ENCODE data around the gene RSPO4.
"Not testable (repeated sequence)": the region's sequence is repeated elsewhere in the genome, so short reads cannot be mapped to it uniquely, and the experiment has no call there.

Gene RSPO4

DNA sequence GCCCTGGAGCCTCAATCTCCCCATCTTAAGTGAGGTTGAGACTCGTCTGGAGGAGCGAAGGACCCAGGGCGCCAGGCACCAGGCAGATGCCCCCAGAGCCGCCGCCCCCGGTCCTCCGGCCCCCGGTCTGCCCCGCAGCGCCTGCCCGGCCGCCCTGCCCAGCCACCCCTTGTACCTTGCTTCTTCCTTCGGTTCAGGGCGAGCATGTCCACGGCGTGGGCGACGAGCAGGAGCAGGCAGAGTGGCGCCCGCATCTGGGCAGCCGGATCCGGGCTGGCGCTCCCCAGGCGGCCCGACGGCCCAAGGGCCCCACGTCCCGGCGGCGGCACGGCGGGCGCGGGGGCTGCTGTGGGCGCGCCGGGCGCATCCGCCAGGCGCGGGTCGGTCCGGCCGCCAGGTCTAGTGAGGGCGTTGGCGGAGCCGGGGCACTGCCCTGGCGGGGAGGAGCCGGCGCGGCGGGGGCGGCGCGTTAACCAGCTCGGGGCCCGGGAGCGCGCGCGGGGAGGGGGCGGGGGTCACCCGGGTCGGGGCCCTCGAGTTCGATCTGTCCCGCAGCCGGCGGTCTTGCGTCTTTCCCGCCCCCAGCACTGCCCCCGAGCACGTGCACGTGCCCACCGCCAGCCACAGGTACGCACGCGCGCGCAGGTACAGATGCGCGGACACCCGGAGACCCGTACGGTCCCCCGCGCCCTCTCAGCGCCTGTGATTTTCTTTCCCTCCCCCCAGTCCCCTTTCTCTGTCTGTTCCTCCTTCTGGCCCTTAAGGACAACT, at the start of gene RSPO4:
TSS of gene RSPO4 (minus strand) at position 401 of the 771 bp plus-strand sequence. CDS start at position 254, 147 bp downstream.
- DNase-seq (ENCODE audit: low read depth in 2 of 3, low spot score in 1 of 3) = no peak

DNA sequence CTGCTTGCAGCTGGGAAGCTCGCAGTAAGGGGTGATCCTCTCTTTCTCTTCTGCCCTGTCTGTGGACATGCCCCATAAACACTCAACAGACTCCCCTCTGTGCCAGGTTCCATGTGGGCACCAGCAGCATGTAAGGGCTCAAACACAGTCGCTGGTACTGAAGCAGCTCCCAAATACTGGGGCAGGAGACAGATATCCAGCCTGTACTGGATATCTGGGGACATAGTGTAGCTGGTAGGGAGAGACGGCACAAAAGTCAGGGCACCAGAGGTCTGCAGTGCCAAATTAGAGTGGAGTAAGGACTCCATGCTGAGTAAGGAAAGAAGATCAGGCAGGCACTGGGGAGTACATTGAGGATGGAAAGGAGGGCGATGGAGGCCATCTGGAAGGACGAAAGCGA, 48.3 kb upstream of the RSPO4 start:
- DNase-seq (ENCODE audit: low read depth in 2 of 3, low spot score in 1 of 3) = no peak

DNA sequence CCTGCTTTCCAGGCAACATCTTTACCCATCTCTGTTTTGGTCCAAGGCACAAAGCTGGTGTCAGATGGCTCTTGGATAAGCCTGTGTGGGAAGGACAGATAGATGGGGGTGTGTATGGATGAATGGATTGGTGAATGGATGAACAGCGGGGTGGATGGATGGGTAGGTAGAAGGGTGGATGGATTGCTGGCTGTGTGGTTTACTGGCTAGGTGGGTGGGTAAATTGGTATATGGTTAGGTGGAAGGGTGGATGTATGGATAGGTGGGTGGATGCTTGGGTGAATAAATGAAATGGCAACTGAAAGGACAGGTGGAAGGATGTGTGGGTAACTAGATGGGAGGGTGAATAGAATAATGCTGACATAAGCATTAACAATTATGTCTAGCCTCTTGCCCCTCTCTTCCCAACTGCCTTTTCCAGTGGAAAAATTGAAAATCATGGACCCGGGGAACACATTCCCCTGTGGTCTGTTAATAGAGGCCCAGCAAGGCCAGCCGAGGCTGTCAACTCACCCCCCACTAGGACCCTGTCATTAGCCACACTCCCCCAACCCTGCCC, 43.8 kb upstream of the RSPO4 start:
- DNase-seq (ENCODE audit: low read depth in 2 of 3, low spot score in 1 of 3) = no peak

DNA sequence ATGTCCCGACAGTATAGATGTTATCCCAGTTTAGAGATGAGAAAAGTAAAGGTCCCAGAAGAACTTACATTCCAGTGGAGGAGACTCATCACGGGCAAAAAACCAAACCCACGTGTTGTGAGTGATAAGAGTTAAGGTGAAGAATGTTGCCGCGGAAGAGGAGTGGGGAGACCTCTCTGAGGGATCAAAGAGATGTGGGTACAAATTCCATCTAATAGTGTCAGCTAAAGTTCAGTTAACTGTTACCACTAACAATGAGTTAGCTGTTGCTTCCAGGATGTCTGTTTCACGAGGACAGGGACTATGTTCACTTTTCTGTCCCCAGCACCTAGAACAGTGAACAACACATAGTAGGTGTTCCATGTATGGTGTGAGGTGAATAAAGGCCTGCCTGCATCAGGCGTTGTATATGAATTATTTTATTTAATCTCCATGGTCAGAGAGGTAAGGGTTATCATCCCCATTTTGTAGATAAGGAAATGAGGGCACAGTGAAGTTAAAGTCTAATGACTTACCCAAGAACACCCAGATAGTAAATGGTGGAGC, 39.8 kb upstream of the RSPO4 start:
- DNase-seq (ENCODE audit: low read depth in 2 of 3, low spot score in 1 of 3) = no peak

DNA sequence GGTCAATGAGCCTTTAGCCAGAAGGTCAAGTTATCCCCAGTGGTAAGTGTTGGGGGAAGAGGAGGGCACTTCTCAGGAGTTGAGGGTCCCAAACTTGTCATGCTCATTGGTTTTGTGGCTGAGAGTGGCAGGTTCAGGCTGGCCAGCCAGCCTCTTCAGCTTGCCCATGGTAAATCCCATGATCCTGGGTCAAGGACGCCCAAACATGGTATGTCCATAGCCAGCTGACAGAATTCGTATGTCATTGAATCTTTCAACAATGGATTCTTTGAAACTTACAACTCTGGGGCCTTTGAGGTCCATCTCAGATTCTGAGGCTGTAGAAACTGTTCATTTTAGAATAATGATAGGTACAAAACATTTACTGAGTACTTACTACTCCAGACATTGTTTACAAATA, 36.1 kb upstream of the RSPO4 start:
- DNase-seq (ENCODE audit: low read depth in 2 of 3, low spot score in 1 of 3) = no peak

DNA sequence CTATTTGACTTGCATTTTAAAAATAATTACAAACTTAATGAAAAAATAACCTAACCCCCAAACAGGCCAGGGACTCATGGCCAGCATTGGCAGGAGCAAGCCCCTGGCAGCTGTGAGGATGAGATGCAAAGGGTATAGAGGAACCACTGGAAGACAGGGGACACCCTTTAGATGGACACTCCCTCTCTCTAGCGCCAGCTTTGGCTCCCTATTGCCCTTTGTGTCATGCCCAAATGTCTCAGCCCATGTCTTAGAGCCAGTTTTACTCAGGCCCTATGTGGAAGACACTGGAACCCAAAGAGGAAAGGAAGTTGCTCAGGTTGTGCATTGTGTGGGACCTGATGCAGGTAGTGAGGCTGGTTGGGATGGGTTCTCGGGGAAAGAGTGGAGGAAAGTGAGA, 34.9 kb upstream of the RSPO4 start:
- DNase-seq (ENCODE audit: low read depth in 2 of 3, low spot score in 1 of 3) = no peak

DNA sequence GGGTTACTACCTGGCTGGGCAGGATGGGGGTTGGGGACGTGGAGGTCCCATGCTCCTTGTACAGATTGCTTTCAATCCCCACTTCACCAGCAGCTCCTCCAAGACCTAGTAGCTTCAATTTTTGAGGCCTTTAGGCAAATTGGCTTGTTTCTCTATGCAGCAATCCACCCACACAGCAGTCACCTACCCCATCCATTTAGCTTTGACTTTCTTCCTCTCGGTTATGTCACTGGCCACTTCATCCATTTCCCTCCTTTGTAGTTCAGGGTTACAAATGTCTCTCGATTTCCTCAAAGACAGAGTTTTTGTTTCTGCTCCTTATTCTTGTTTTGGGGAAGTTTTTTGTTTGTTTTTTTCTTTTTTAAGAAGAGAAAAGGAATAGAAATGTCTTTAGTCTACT, 33.4 kb upstream of the RSPO4 start:
- no peak for DNase-seq (ENCODE audit: low read depth in 2 of 3, low spot score in 1 of 3)

DNA sequence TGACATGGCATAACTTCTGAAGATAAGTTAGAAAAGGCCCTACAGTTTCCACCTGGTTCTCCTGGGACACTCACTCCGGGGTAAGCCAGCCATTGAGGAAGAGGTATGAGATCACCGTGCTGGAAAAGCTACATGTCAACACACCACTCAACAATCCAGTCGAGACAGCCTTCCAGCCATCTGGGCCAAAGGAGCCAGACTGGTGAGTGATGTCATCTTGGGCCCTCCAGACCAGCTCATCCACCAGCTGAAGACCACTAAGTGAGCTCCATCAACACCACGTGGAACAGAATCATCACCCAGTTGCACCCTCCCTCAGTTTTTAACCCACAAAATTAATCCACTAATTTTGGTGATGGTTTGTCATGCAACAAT, 32.3 kb upstream of the RSPO4 start:
- no peak for DNase-seq (ENCODE audit: low read depth in 2 of 3, low spot score in 1 of 3)

DNA sequence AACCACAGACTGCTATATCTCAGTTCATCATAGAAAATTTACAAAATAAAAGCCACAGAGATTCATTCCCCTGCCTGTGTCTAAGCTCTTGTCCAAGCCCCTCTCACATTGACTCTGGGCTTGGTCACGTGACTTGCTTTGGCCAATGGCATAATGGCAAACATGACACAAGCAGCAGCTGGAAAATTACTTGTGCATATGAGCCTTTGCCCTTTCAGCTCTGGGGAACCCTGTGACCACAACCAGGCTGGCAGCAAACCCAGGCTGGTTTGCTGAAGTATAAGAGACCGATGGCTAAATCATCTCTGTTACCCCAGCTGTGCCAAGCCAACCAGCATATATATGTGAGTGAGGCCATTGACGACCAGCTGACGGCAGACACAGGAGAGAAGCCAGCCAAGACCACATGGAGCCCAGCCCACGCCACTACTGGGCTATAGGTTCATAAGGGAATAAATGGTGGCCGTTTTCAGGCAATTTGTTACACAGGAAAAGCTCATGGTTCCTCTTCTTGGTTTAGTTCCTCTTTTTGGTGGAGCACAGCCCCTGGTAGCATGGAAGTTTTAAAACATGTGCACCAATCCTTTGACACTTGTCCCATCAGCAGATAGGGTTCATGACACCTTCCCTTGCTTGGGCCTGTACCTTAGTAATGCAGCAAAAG, 31.8 kb upstream of the RSPO4 start:
- no peak for DNase-seq (ENCODE audit: low read depth in 2 of 3, low spot score in 1 of 3)

DNA sequence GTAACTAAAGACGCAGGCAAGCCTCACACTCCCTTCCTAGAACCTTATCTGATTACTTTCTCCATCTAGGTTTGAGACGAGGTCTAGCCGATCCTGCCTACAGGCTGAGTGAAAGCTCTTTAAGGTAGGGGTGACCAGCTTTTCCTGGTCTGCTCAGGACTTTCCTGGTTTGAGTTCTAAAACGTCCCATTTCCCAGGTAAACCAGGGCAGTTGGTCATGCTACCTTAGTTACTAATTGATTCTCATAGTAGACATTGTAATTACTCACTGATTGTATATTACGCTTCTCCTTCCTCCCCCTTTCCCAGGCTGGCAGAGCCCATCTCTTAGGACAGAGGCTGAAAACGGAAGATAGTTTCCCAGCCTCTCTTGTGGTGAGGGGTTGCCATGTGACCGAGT, 27.9 kb upstream of the RSPO4 start:
- no peak for DNase-seq (ENCODE audit: low read depth in 2 of 3, low spot score in 1 of 3)

DNA sequence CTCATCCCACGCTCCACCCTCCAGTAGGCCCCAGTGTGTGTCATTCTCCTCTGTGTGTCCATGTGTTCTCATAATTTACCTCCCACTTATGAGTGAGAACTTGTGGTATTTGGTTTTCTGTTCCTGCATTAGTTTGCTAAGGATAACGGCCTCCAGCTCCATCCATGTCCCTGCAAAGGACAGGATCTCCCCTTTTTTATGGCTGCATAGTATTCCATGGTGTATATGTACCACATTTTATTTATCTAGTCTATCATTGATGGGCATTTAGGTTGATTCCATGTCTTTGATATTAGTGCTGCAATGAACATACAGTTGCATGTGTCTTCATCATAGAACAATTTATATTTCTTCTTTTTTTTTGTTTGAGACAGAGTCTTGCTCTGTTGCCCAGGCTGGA, 24.1 kb upstream of the RSPO4 start:
- DNase-seq (ENCODE audit: low read depth in 2 of 3, low spot score in 1 of 3) = not testable (repeated sequence)

DNA sequence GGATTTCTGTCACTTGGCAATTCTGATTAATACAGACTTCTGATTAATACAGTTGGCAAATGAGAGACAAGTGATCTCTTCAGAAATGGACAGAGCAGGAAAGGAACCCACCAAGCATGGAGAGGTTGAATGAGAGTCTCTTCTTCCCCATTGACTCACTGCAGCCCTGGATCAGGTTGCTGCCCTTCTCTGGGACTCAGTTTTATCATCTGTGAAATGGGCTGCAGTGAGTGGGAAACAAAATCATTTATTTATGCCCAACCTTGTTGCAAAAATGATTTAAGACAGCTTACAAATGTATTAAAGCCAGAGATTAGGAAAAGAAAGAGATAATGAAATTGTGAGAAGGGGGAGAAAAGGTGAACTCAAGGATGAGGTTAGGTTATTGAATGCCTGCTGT, 20.8 kb upstream of the RSPO4 start:
- no peak for DNase-seq (ENCODE audit: low read depth in 2 of 3, low spot score in 1 of 3)

DNA sequence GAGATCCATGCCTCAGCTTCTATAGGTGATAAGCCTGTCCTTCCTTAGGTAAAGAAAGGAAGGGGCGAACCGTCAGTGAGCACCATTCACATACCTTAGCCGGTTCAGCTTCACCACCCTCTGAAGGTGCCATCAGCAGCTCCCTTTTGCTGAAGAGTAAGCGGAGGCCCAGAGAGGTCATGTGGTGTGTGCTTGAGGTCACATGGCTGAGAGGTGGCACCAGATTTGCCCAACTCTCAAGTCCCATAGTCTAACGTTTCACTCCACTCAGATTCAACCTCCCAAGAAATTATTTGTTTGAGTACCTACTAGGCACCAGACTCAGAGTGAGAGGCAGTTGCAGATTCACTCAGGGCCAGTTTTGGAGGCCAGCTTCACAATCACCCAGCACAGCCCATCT, 18.5 kb upstream of the RSPO4 start:
- no peak for DNase-seq (ENCODE audit: low read depth in 2 of 3, low spot score in 1 of 3)

DNA sequence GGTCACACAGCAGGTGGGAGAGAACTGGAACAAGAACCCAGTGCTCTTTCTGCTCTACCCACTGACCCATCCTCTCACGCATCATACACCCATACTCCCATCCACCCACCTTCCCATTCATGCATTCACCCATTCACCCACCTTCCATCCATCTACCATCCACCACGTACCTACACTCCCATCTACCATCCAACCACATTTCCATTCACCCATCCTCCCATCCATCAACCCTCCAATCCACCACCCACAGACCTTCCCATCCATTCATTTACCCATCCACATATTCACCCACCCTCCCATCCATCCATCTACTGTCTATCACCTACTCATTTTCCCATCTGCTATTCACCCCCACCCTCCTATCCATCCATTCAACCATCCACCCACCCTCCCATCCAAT, 17.2 kb upstream of the RSPO4 start:
- DNase-seq (ENCODE audit: low read depth in 2 of 3, low spot score in 1 of 3) = no peak

DNA sequence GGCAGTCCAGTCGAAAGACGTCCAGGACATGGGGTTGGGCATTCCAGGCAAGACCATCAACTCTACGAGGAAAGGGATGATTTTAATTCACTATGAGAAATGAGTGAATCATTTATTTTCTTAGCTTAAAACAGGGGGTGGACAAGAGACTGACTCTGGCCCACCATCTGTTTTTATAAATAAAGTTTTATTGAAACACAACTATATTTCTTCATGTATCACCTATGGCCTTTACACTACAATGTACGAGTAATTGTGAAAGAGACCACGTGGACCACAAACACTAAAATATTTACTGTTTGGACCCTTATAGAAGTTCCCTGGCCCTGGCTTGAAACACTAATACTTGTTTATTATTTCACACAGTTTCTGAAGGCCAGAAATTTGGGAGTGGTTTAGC, 15.6 kb upstream of the RSPO4 start:
- no peak for DNase-seq (ENCODE audit: low read depth in 2 of 3, low spot score in 1 of 3)

DNA sequence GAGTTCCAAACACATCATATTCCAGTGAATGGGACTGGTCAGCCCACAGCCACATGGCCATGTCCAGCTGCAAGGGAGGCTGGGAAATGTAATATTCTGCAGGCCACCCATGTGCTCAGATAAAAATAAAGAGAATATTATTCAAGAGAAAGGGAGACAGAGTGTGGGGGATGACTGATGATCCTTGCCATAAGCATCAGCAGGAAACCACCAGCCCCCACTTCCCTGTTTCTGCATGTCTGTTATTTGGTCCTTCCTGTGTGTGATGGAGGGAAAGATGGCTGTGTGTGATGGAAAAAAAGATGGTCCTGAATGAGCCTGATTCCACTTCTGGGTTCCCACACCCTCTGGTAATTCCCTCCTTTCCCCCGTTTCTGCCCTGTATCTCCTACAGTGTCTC, 13.1 kb upstream of the RSPO4 start:
- DNase-seq (ENCODE audit: low read depth in 2 of 3, low spot score in 1 of 3) = no peak

DNA sequence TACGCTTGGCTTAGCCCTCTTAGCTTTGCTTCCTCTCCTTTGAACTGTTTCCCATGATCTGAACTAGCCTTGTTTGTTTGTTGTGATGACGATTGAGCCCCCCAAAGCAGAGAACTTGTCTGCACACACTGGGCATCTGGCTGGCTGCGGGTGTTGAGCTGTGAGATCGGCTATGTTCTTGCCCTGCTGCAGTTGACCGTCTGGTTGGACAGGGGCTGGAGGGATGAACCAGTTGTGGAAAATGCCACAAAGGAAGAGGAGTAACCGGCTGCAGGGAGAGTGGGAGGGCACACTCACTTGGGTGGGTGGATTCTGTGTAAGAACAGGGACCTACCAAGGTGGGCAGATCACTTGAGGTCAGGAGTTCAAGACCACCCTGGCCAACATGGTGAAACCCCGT, 12.4 kb upstream of the RSPO4 start:
- DNase-seq (ENCODE audit: low read depth in 2 of 3, low spot score in 1 of 3) = no peak

DNA sequence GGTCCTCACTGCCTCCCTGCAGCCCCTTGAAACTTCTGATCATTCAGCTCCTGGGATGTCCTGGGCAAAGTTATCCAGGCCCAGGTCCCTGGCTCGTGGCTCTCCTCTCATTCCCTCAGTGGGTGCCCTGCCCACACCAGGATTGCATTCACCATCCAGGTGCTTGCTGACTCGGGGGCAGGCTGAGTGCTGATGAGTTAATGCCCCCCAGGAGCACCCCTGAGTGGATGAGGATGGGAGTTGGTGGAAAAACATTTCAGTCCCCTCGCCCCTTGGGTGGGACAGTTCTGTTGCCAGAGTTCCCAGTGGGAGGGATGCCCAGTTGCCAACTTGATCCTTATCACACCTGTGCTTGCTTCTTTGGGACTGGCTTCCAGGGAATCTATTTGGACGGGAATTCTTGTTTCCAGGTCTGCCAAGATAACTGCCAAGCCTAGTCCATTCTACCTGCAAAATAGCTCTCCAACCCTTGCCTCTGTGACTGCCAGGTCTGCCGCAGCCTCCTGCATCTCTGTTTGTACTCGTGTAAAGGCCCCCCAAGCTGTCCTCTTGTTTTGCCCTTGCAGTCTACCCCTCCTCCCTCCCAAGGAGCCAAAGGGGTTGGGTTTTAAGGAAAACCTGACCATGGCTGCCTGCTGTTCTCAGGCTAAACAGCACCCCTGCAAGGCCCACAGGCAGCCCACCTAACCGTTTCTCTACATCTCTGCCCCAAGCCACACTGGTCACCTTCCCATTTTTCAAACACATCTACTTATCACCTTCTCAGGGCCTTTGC, 11.6 kb upstream of the RSPO4 start:
- DNase-seq (ENCODE audit: low read depth in 2 of 3, low spot score in 1 of 3) = no peak

DNA sequence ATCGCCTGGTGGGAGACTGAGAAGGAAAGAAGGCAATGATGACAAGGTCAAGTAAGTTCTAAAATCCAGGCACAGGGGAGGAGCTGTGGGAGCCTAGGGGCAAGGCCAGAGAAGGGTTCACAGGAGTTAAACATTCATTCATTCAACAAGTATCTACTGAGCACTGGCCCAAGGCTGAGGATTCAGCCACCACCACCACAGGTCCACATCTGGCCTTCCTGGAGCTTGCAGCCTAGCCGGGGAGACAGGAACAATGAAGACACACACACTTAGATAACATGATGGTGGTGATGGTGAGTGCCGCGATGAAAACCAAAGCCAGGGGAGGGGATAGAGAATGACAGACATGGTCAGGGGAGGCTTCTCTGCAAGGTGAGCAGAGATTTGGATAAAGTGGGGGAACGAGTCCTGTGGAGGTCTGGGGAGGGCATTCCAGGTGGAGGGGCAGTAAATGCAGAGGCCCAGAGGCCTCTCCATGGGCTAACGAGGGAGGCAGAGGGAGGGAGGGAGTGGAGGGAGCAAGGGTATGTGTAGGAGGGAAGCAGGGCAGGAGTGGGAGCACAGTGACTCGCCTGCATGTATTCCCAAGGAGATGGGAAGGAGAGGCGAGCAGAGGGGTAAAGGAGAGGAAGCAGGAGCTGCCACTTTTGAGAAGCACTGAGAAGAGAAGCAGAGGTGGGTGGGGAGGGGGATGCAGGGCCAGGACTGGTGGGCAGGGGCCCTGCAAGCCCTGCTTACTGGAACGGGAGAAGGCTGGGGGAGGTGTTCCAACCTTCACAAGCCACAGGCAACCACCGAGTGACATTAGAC, 10.5 kb upstream of the RSPO4 start:
- DNase-seq (ENCODE audit: low read depth in 2 of 3, low spot score in 1 of 3) = no peak

DNA sequence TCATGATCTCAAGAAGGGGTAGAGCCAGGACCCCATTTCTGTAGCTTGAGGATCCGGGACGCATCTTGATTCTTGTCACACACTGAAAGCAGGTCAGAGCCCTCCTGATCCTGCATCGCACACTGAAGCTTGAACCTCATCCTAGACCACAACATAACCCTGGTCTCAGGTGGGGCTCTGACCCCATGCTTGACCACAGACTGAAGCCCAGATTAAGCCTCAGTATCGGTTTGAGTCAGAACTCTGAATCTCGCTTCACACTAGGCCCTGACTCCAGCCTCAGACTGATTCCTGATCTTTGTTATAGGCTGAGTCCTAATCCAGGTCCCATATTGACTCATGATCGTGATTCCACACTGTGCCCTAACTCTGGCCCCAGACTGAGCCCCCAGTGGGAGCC, 8.5 kb upstream of the RSPO4 start:
- DNase-seq (ENCODE audit: low read depth in 2 of 3, low spot score in 1 of 3) = no peak

Measured in stimulated activated CD4-positive, alpha-beta T cell treated with anti-CD3 and anti-CD28 coated beads, Interleukin-12 subunit alpha, Interleukin-12 subunit beta, amount 100 ng/mL, for 48 hours (primary cell).